Type B pancreatic cell (in vitro differentiated cells): ENCODE measurements around the gene SUB1. TPM values are rescaled to one million over a fixed set of nuclear protein-coding genes. Genes with fewer than 3 reads are reported as not detected.
"Not testable (repeated sequence)": the region's sequence is repeated elsewhere in the genome, so short reads cannot be mapped to it uniquely, and the experiment has no call there.

Experiments
- DNase-seq: peaks from one replicate; pipeline ENCODE4 v3.0.0; 2021; ENCODE audit warnings: mixed read lengths; ENCODE audit not compliant: unreplicated experiment; ENCODE audit errors: extremely low spot score
- H3K27ac Mint-ChIP-seq: 2 replicates; pipeline ENCODE4 v1.8.0; 2021; ENCODE audit warnings: mild to moderate bottlenecking, mixed read lengths
- H3K27me3 Mint-ChIP-seq: 2 replicates; pipeline ENCODE4 v1.8.0; 2021; ENCODE audit warnings: mixed read lengths
- H3K36me3 Mint-ChIP-seq: 2 replicates; pipeline ENCODE4 v1.8.0; 2021; ENCODE audit warnings: mixed read lengths
- H3K4me1 Mint-ChIP-seq: one replicate; pipeline ENCODE4 v1.8.0; 2021; ENCODE audit warnings: mixed read lengths; ENCODE audit not compliant: unreplicated experiment
- H3K4me3 Mint-ChIP-seq: 2 replicates; pipeline ENCODE4 v1.8.0; 2021; ENCODE audit warnings: mild to moderate bottlenecking, mixed read lengths
- H3K9me3 Mint-ChIP-seq: 2 replicates; pipeline ENCODE4 v1.8.0; 2021; ENCODE audit warnings: mixed read lengths
- CTCF ChIP-seq: fragments of 200-600 bp; sonication (generic); conservative IDR thresholded peaks from 2 replicates; pipeline ENCODE4 v1.5.0; 2021; ENCODE audit warnings: antibody characterized with exemption, mild to moderate bottlenecking
- total RNA-seq: library from RNA; stranded (reverse); gene quantifications from 2 replicates; pipeline ENCODE4 v1.2.1, GENCODE V29; 2021; ENCODE audit warnings: low replicate concordance

Gene SUB1
- total RNA-seq, 1 donor from 2014 or later, result 208 TPM

- Mint-ChIP-seq H3K9me3 (no peaks in the 10 kb centered on the region), H3K27ac (no peak overlapping the region), H3K36me3 (no peaks in the 10 kb centered on the region), H3K27me3 (no peaks in the 10 kb centered on the region), H3K4me1 (peaks cover 15% of the 10 kb centered on the region), H3K4me3 (no peak overlapping the region)
- DNase-seq, result peak; percentile 32
- TF ChIP-seq CTCF, result no peak
Measured at GRCh38 chr5:32628049-32628844, 42.9 kb downstream of the SUB1 start.

GRCh38 chr5:32630867-32631491 lies 45.6 kb downstream of the SUB1 start:
- Mint-ChIP-seq H3K27me3 (no peaks in the 10 kb centered on the region), H3K4me1 (peaks cover 15% of the 10 kb centered on the region), H3K9me3 (no peaks in the 10 kb centered on the region), H3K27ac (no peak overlapping the region), H3K4me3 (no peak overlapping the region), H3K36me3 (no peaks in the 10 kb centered on the region)
- no peak for DNase-seq
- no peak for TF ChIP-seq CTCF

GRCh38 chr5:32633017-32633416 lies 47.7 kb downstream of the SUB1 start:
- not testable (repeated sequence) for DNase-seq

GRCh38 chr5:32638309-32638708 lies 53.0 kb downstream of the SUB1 start:
- H3K4me1 Mint-ChIP-seq, result peaks cover 5% of the 10 kb centered on the region
- H3K9me3 Mint-ChIP-seq, result peaks cover 7% of the 10 kb centered on the region
- no peak for DNase-seq
- H3K36me3 Mint-ChIP-seq, result no peaks in the 10 kb centered on the region
- no peak for TF ChIP-seq CTCF
- no peak overlapping the region for H3K4me3 Mint-ChIP-seq
- no peak overlapping the region for H3K27ac Mint-ChIP-seq
- no peaks in the 10 kb centered on the region for H3K27me3 Mint-ChIP-seq

More at GRCh38 chr5:32633017-32633416, 47.7 kb downstream of the SUB1 start:
- H3K4me1 Mint-ChIP-seq, H3K27me3 Mint-ChIP-seq, H3K4me3 Mint-ChIP-seq, H3K36me3 Mint-ChIP-seq, H3K27ac Mint-ChIP-seq, H3K9me3 Mint-ChIP-seq: not testable (repeated sequence)

GRCh38 chr5:32639943-32640342 lies 54.6 kb downstream of the SUB1 start:
- H3K36me3 Mint-ChIP-seq, result no peaks in the 10 kb centered on the region
- H3K27me3 Mint-ChIP-seq, result no peaks in the 10 kb centered on the region
- H3K9me3 Mint-ChIP-seq, result peaks cover 7% of the 10 kb centered on the region
- TF ChIP-seq CTCF, result no peak
- no peak for DNase-seq
- peaks cover 5% of the 10 kb centered on the region for H3K4me1 Mint-ChIP-seq
- no peak overlapping the region for H3K27ac Mint-ChIP-seq
- no peak overlapping the region for H3K4me3 Mint-ChIP-seq

- H3K36me3 Mint-ChIP-seq, result no peaks in the 10 kb centered on the region
- peak overlapping the region; percentile 87 for H3K27ac Mint-ChIP-seq
- H3K9me3 Mint-ChIP-seq, result peaks cover 7% of the 10 kb centered on the region
- no peaks in the 10 kb centered on the region for H3K27me3 Mint-ChIP-seq
- DNase-seq, result no peak
- no peak overlapping the region for H3K4me3 Mint-ChIP-seq
- TF ChIP-seq CTCF, result no peak
- peaks cover 5% of the 10 kb centered on the region for H3K4me1 Mint-ChIP-seq
Measured at GRCh38 chr5:32642276-32643002, 57.1 kb downstream of the SUB1 start.
